HG02642 (cell line): ENCODE measurements around the gene TRIM49D1.
"Not testable (repeated sequence)": the region's sequence is repeated elsewhere in the genome, so short reads cannot be mapped to it uniquely, and the experiment has no call there.

Experiments
- ATAC-seq: cut with Tn5 transposase; IDR thresholded peaks from one replicate; pipeline ENCODE4 v1.9.1; 2021; ENCODE audit warnings: mild to moderate bottlenecking; ENCODE audit not compliant: unreplicated experiment, poor library complexity

The TRIM49D1 gene, protein sequence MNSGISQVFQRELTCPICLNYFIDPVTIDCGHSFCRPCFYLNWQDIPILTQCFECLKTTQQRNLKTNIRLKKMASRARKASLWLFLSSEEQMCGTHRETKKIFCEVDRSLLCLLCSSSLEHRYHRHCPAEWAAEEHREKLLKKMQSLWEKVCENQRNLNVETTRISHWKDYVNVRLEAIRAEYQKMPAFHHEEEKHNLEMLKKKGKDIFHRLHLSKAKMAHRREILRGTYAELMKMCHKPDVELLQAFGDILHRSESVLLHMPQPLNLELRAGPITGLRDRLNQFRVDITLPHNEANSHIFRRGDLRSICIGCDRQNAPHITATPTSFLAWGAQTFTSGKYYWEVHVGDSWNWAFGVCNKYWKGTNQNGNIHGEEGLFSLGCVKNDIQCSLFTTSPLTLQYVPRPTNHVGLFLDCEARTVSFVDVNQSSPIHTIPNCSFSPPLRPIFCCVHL

GRCh38 chr11:89922195-89922660 is at the start of gene TRIM49D1:
Gene TRIM49D1, minus strand, starts transcription at chr11:89922245. Its CDS starts 4,535 bp downstream, at chr11:89917710.
- ATAC-seq: no peak

GRCh38 chr11:89965737-89966136 is 43.7 kb upstream of the TRIM49D1 start, which contains the start of gene TRIM64:
Gene TRIM64, plus strand, starts transcription at chr11:89966037. Its CDS starts 2,467 bp downstream, at chr11:89968504.
- not testable (repeated sequence) for ATAC-seq

DNA sequence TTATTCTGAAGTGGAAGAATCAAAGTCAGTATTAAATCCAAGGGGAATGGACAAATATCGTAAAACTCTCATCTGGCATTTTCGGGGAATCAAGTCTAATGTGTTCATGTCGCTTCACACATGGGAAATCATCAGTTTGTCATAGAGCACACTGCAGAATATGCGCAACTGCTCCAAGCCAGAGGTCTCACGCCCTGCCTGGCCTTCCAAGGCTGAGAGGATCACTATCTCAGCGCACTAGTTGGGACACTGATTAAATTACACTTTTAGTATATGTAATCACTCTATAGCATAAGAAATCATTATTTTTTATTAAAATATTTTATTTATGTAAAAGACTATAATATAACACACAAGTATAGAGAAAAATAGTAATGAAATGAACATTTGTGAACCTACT is 38.8 kb upstream of the TRIM49D1 start:
- not testable (repeated sequence) for ATAC-seq

DNA sequence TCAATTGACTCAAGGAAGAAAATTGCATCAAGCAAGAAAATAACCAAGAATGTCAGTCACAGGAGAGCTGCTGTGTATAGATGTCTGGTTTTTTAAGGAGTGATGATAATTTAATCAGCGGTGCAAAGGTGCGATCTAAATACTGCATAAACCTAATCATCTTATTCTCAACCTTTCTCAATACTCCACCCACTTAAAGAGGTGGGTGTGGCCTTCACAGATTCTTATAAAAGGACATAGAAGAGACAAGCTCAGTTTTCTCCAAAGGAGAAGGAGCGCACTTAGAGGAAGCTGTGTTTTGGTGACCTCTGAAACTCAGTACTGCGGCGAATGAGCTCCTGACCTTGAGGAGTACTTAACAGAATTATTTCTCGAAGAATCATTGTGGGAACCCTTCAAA is 1.7 kb upstream of the TRIM49D1 start, which contains the start of gene TRIM49D2:
TSS of gene TRIM49D2 (plus strand) at position 301 of the 400 bp plus-strand sequence. CDS start 2,698 bp downstream, outside the sequence.
- ATAC-seq: not testable (repeated sequence)

DNA sequence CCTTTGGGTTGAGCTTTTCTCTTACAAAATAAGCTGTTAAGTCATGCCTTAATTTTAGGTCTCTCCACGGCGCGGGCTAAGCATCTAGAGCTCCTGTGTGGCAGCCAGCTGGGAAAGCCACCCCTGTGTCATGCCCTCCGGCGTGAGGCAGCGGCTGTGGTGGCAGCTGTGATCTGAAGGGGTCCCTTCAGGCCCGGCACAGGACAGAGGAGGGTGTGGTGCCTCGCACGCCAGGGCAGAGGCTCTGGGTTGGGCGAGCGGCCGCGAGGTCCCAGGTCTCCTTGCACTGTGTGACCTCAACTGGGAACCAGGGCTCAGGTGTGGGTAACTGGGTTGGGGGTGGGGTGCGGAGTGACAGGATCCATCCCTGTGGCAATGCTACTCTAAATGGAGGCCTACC is 21.2 kb downstream of the TRIM49D1 start:
- not testable (repeated sequence) for ATAC-seq

GRCh38 chr11:89893245-89893644 is 28.8 kb downstream of the TRIM49D1 start:
- ATAC-seq: not testable (repeated sequence)

DNA sequence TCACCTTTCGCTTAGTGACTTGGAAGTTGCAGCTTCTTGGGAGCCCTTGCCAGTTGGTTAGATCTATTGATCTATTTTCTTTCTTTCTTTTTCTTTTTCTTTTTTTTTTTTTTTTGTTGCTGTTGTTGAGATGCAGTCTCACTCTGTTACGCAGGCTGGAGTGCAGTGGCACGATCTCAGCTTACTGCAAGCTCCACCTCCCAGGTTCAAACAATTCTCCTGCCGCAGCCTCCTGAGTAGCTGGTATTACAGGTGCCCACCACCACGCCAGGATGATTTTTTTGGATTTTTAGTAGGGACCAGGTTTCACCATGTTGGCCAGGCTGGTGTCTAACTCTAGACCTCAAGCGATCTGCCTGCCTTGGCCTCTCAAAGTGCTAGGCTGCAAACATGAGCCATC is 44.5 kb downstream of the TRIM49D1 start:
- ATAC-seq: not testable (repeated sequence)

DNA sequence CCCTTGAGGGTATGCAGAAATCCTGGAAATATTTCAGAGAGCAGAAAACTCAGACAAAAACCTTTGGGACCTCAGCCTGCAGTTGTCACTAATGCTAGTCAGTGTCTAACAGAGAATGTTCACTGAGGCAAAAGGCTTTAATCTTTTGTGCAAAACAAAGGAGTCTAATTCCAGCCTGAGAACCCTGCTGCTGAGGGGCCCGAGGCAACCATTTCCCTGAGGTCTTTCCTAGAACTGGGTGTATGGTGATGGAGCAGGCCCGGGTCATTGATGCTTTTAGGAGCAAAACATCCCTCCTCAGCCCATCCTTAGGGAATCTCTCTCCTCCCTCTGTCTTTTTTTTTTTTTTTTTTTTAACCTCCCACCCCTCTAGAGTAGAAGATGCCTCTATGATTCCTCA is 49.5 kb downstream of the TRIM49D1 start:
- ATAC-seq: not testable (repeated sequence)

GRCh38 chr11:89865223-89865622 is 56.8 kb downstream of the TRIM49D1 start:
- not testable (repeated sequence) for ATAC-seq

DNA sequence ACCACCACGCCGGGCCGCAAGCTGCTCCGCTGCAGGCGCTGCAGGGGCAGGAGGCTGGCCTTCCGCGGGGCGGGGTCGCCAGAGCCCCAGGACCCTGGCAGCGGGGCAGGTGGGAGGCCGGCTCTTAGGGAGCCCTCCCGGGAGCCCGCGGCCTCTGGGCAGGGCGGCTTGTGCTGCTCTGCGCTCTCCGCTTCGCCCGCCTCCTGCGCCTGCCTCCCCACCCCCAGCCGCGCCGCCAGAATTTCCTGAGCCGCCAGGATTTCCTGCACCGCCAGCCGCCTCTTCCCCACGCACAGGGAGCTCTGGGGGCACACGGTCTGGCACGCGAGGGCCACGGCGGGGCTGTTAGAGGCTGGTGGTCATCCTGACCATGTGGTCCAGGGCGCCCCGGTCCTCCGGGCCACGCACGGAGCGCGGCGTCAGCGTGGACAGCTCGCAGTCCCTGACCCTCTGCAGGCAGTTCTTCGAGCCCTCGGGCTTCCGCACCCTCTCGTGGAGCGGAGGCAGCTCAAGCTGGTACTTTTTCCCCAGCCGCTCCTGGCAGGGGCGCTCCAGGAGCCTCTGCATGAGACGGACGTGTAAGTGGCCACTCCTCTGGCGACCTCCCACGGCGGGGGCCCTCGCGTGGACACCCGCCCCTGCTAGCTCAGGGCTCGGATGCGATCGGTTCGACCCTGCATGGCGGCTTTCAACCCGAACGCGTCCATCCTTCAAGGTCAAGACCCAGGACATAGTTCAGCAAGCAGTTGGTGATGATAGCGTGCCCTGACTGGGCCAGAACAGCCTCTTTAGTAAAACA is 57.9 kb downstream of the TRIM49D1 start:
- not testable (repeated sequence) for ATAC-seq
